BLaER1 treated with 17β-estradiol and CSF1 and Interleukin-3, amounts not matched to agents 10 nM and 100 nM (cell line): ENCODE measurements around the gene MYH13.

ENCODE experiments used
- H3K27ac ChIP-seq, 11 experiments: shearing (Covaris generic); formaldehyde crosslinking; 2 replicates each; pipeline ENCODE4 v1.8.1; 2022
- H3K27me3 ChIP-seq, 11 experiments: shearing (Covaris generic); formaldehyde crosslinking; 2 replicates each; pipeline ENCODE4 v1.8.1; 2022
- H3K36me3 ChIP-seq, 11 experiments: shearing (Covaris generic); formaldehyde crosslinking; 2 replicates each; pipeline ENCODE4 v1.8.1; 2022
- H3K4me1 ChIP-seq, 10 experiments: shearing (Covaris generic); formaldehyde crosslinking; 2 replicates each; pipeline ENCODE4 v1.8.1; 2022
- H3K4me2 ChIP-seq, 11 experiments: shearing (Covaris generic); formaldehyde crosslinking; 2 replicates each; pipeline ENCODE4 v1.8.1; 2022
- H3K4me3 ChIP-seq, 10 experiments: shearing (Covaris generic); formaldehyde crosslinking; 2 replicates each; pipeline ENCODE4 v1.8.1; 2022
- H3K9ac ChIP-seq, 11 experiments: shearing (Covaris generic); formaldehyde crosslinking; 2 replicates each; pipeline ENCODE4 v1.8.1; 2022
- H3K9me3 ChIP-seq, 11 experiments: shearing (Covaris generic); formaldehyde crosslinking; replicated peaks in 1 of 11; 2 replicates each; pipeline ENCODE4 v1.8.1; 2022
- H4K20me1 ChIP-seq, 11 experiments: shearing (Covaris generic); formaldehyde crosslinking; 2 replicates each; pipeline ENCODE4 v1.8.1; 2022
- Cebpa-rat ChIP-seq, 11 experiments: shearing (Covaris generic); IDR thresholded peaks; 2 replicates each; pipeline ENCODE4 v1.8.1; 2022

MYH13 gene

GRCh38 chr17:10372906-10373305 lies at the start of gene MYH13:
Gene MYH13 (minus strand): TSS chr17:10373006. CDS start chr17:10364530, 8,476 bp downstream.
- Histone ChIP-seq H3K27me3 (no peaks in the 10 kb centered on the region), H3K9ac (no peak within 1 kb of the TSS), H3K4me3 (no peak within 1 kb of the TSS), H3K4me2 (no peak within 1 kb of the TSS), H3K27ac (no peak within 1 kb of the TSS), H3K9me3 (no peaks in the 10 kb centered on the region), H4K20me1 (no peaks in the 10 kb centered on the region), H3K4me1 (peaks cover 0 to 12% (median 5%) of the 10 kb centered on the region in 10 experiments; a peak in 6 of 20 replicates), H3K36me3 (no peaks in the 10 kb centered on the region)
- no peak for TF ChIP-seq Cebpa-rat (IDR thresholded peaks at IDR 0.05)

GRCh38 chr17:10421900-10422542 lies 49.2 kb upstream of the MYH13 start, which contains the start of gene MYH8:
Gene MYH8 (minus strand): TSS chr17:10421950. CDS start chr17:10420227, 1,723 bp downstream.
- Histone ChIP-seq H3K27me3 (no peaks in the 10 kb centered on the region), H3K9me3 (no peaks in the 10 kb centered on the region), H4K20me1 (no peaks in the 10 kb centered on the region), H3K27ac (no peak within 1 kb of the TSS), H3K36me3 (no peaks in the 10 kb centered on the region), H3K9ac (no peak within 1 kb of the TSS), H3K4me2 (no peak within 1 kb of the TSS), H3K4me3 (no peak within 1 kb of the TSS), H3K4me1 (no peaks in the 10 kb centered on the region)
- no peak for TF ChIP-seq Cebpa-rat (IDR thresholded peaks at IDR 0.05)

DNA sequence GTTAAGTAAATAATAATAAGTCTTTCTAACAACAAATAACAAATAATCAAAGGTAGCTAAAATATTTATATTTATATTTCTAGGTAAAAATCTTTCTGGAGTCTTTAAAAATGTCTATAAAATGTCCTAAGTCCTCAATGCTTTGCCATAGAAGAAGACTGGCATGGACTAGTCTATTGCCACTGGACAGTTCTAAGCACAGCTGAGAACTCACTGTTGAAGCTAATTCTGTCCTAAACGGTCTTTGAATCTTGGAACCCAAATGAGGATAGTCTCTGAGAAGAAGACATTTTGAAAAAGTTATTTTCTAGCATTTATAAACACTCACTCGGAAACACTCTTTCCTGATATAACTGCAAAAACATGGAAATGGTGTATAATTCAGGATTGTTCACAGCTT lies 48.4 kb upstream of the MYH13 start:
- no peaks in the 10 kb centered on the region for H4K20me1 ChIP-seq
- H3K9ac ChIP-seq: no peak overlapping the region
- no peak overlapping the region for H3K4me3 ChIP-seq
- no peak overlapping the region for H3K27ac ChIP-seq
- no peak overlapping the region for H3K4me2 ChIP-seq
- H3K4me1 ChIP-seq: no peaks in the 10 kb centered on the region
- H3K9me3 ChIP-seq: no peaks in the 10 kb centered on the region
- no peaks in the 10 kb centered on the region for H3K36me3 ChIP-seq
- H3K27me3 ChIP-seq: no peaks in the 10 kb centered on the region
- no peak for TF ChIP-seq Cebpa-rat (IDR thresholded peaks at IDR 0.05)

- H3K4me3 ChIP-seq: no peak overlapping the region
- no peak overlapping the region for H3K9ac ChIP-seq
- H3K9me3 ChIP-seq: no peaks in the 10 kb centered on the region
- no peaks in the 10 kb centered on the region for H3K4me1 ChIP-seq
- H3K4me2 ChIP-seq: no peak overlapping the region
- no peaks in the 10 kb centered on the region for H3K36me3 ChIP-seq
- TF ChIP-seq Cebpa-rat (IDR thresholded peaks at IDR 0.05): no peak
- H4K20me1 ChIP-seq: no peaks in the 10 kb centered on the region
- H3K27me3 ChIP-seq: no peaks in the 10 kb centered on the region
- H3K27ac ChIP-seq: no peak overlapping the region
These were observed 48.0 kb upstream of the MYH13 start for GRCh38 chr17:10420811-10421210.

DNA sequence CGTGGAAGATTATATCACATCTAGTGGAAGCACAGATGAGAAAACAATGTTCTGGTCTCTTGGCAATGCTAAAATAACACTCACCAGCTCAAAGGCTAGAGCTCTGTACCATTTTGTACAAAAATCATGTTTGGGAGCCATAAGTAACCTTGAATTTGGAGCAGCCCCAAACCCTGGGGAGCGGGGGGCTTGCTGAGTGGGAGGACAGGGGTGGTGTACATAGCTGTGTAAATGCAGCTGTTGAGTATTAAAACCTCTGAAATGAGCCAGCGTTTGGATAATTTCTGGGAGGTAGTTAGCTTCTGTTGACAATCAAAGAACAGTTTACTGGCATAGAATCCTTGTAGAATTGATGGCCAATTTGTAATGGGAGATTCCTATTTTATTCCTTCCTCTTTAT lies 44.6 kb upstream of the MYH13 start:
- H3K4me3 ChIP-seq: no peak overlapping the region

DNA sequence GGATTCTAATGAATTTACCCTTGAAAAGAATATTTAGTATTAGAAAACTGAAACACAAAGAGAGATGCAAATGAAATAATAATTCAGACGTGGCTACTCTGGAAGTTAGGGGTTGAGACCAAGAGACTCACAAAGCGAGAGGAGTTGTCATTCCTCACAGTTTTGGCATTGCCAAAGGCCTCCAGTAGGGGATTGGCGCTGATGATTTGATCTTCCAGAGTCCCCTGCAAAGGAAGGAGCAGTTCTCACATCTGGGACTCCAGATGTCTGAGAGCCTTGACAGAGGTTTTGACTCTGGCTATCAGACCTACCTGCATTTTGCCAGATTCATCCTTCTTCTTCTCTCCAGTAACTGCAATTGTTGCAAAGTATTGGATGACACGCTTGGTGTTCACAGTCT lies 42.4 kb upstream of the MYH13 start:
- TF ChIP-seq Cebpa-rat (IDR thresholded peaks at IDR 0.05): no peak
- Histone ChIP-seq H3K9me3 (no peaks in the 10 kb centered on the region; a peak in 1 of 22 replicates), H3K9ac (no peak overlapping the region), H3K4me3 (no peak overlapping the region), H4K20me1 (no peaks in the 10 kb centered on the region), H3K4me1 (peaks cover 0 to 9% (median 0%) of the 10 kb centered on the region in 10 experiments; a peak in 1 of 20 replicates), H3K27ac (no peak overlapping the region), H3K36me3 (no peaks in the 10 kb centered on the region), H3K27me3 (no peaks in the 10 kb centered on the region), H3K4me2 (no peak overlapping the region)

More for the DNA sequence above, 44.6 kb upstream of the MYH13 start:
- no peak for TF ChIP-seq Cebpa-rat (IDR thresholded peaks at IDR 0.05)
- Histone ChIP-seq H4K20me1 (no peaks in the 10 kb centered on the region), H3K9ac (no peak overlapping the region), H3K9me3 (no peaks in the 10 kb centered on the region; a peak in 1 of 22 replicates), H3K4me2 (no peak overlapping the region), H3K36me3 (no peaks in the 10 kb centered on the region), H3K27ac (no peak overlapping the region), H3K27me3 (no peaks in the 10 kb centered on the region), H3K4me1 (no peaks in the 10 kb centered on the region)

DNA sequence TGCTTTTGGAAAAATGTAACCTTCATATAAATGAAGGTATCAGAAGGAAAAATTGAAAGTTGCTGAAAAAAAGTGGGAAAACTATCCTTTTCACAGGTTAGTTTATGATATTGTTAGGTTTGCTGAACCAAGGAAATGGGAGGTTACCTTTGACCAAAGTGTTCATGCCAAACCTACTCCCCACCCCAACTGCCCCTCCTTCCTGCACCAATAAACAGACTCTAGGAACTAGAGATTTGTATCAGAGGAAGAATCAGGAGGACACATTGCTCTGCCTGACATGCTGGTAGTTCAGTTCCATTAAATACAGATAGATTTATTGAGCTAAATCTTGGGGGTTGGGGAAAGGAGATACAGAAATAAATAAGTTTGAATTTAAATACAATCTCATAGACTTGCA lies 30.8 kb upstream of the MYH13 start:
- H3K27ac ChIP-seq: no peak overlapping the region
- H3K9me3 ChIP-seq: 0 out of 22 replicates have a peak, but pooled peaks cover 0 to 11% (median 0%) of the 10 kb centered on the region in 11 experiments
- no peak for TF ChIP-seq Cebpa-rat (IDR thresholded peaks at IDR 0.05)
- no peaks in the 10 kb centered on the region for H3K27me3 ChIP-seq
- H3K4me3 ChIP-seq: no peak overlapping the region
- H3K36me3 ChIP-seq: no peaks in the 10 kb centered on the region
- no peaks in the 10 kb centered on the region for H3K4me1 ChIP-seq
- no peaks in the 10 kb centered on the region for H4K20me1 ChIP-seq
- H3K9ac ChIP-seq: no peak overlapping the region
- H3K4me2 ChIP-seq: no peak overlapping the region

DNA sequence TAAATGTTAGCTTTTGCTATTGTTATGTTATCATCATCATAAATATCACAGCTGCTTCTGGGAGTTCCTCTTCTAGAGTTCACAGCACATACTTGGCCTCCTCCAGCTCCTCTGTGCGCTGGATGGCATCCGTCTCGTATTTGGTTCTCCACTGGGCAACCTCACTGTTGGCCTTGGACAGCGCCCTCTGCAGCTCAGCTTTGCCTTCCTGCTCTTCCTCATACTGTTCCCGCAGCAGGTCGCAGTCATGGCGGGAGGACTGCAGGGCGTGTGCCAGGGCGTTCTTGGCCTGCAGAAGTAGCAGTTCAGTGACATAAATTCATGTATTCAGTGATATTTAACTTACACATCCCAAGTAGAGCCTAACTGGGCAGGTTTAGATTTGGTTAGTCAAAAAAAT lies 25.5 kb upstream of the MYH13 start:
- Histone ChIP-seq H3K27me3 (no peaks in the 10 kb centered on the region), H3K9ac (no peak overlapping the region), H4K20me1 (no peaks in the 10 kb centered on the region), H3K4me2 (no peak overlapping the region), H3K36me3 (no peaks in the 10 kb centered on the region), H3K4me1 (no peaks in the 10 kb centered on the region), H3K27ac (no peak overlapping the region), H3K4me3 (no peak overlapping the region), H3K9me3 (no peaks in the 10 kb centered on the region)
- no peak for TF ChIP-seq Cebpa-rat (IDR thresholded peaks at IDR 0.05)

GRCh38 chr17:10396524-10397163 lies 23.8 kb upstream of the MYH13 start:
- H3K27ac ChIP-seq: no peak overlapping the region

More at GRCh38 chr17:10396524-10397163, 23.8 kb upstream of the MYH13 start:
- Histone ChIP-seq H3K9ac (no peak overlapping the region), H3K9me3 (no peaks in the 10 kb centered on the region), H3K4me2 (no peak overlapping the region), H3K36me3 (no peaks in the 10 kb centered on the region), H3K4me3 (no peak overlapping the region), H4K20me1 (no peaks in the 10 kb centered on the region), H3K27me3 (no peaks in the 10 kb centered on the region), H3K4me1 (no peaks in the 10 kb centered on the region)
- TF ChIP-seq Cebpa-rat (IDR thresholded peaks at IDR 0.05): no peak
